Measurements from ENCODE around the gene ATP8A2. TPM values are rescaled to one million over a fixed set of nuclear protein-coding genes. Genes with fewer than 3 reads are reported as not detected.
"Not testable (repeated sequence)": the region's sequence is repeated elsewhere in the genome, so short reads cannot be mapped to it uniquely, and the experiment has no call there.

ATP8A2 gene
- total RNA-seq, 1 donor from 2014 or later: 0.05 TPM

DNA sequence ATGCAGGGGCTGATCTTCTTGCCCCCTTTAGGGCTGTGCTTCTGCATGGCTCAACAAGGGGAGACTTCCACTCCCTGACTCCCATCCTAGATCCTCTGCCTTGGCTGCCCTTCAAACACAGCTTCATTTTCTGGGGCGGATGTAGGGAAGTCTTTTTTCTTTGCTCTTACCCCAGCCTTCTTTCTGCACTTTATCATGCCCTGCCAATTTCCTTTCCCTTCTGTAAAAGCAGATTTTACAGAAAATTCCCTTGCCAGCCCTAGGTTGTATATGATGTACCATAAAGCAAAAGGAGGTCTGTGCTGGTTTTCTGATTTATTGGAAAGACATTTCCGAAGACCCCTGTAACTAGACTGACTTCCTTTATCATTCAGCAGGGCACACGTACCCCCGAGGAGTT lies 396.6 kb downstream of the ATP8A2 start:
- intact Hi-C loops (cut with DNase I): no loop called here
- DNase-seq (no peak), ATAC-seq (ENCODE audit: poor library complexity) (no peak)

DNA sequence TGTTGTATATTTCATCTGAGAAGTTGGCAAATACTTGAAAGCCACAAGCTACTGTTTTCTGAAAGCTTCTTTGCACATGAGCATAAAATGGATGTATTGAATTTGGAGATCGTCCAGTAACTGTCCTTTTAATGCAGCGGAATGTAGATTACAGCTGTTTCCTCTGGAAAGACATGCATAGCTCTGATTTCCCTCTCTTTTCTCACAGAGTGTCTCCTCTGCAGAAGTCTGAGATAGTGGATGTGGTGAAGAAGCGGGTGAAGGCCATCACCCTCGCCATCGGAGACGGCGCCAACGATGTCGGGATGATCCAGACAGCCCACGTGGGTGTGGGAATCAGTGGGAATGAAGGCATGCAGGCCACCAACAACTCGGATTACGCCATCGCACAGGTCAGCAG lies 397.1 kb downstream of the ATP8A2 start:
- ATAC-seq (ENCODE audit: poor library complexity) (no peak), DNase-seq (no peak)
- intact Hi-C loops (cut with DNase I): no loop called here

DNA sequence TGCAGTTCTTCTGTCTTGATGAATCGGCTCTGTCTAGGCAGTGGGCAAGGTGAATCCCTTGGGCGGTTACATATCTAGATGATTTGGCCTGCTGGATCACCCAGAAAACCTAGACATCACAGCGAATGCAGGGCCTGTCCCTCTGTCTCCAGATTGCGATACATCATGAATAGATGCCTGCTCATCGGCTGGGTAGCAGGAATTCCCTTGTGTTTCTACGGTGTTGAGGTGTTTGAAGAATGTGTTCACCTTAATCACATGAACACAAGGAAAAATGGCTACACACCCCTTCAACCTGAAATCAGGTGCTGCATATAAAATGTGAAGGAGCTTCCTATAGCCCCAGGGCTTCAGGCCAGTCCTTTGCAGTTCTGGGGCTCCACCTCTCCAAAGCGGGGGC lies 398.8 kb downstream of the ATP8A2 start:
- ATAC-seq (ENCODE audit: poor library complexity) (no peak), DNase-seq (no peak)
- intact Hi-C loops (cut with DNase I): no loop called here

DNA sequence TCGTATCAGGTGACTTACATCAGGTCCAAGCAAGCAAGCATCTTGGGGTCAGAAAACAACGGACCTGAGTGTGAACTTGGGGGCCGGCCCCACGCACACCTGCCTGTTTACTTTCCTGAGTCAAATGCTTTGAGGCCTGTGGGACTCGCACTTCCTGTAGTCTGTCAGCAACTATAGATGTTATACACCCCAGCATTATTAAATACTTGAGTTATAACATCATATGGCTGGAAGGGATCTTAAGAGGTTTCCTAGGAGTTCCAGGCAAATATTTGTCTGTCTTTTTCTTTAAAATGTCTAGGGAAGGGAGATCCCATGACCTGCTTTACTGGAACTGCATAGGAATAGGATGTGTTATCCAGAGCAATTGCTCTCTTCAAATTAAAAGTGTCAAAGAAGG lies 399.4 kb downstream of the ATP8A2 start:
- intact Hi-C loops (cut with DNase I): no loop called here
- ATAC-seq (ENCODE audit: poor library complexity): no peak
- DNase-seq: no peak

DNA sequence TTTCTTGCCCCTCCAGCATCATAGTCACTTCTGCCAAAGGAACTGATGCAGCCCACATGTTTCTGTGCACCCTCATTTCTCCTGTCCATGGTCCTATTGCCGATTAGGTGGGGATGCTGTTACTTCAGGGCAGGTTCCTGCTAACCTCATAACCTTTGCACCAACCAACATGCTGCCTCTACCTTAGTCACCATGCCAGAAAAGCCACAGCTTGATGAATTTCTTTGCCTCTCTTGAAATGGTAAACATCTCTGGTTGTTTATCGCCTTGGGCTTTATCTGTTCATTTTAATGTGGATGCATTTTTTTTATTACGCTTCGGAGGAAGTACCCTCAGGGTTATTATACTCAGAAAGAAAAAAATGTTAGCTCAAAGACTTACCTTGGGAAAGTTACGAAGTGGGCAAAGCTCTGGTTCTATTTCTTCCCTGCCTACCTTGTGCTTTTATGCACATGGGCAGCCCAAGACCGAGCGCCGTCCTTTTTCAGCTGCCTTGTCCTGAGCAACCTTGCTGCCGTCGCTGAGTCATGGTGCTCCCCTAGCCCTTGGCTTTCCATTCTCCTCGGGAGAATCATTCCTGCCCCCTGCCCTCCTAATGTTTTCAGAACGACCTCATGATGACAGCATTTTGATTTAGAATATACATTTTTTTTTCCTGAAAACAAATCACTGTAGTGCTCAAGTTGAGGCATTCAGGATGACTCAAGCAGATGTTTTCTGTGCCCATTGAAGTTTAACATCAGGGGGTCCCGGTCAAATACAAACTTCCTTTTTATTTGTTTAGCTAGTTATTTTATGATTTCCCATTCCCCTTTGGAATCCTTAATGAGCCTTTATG lies 400.1 kb downstream of the ATP8A2 start:
- DNase-seq (no peak), ATAC-seq (ENCODE audit: poor library complexity) (no peak)
- intact Hi-C loops (cut with DNase I): no loop called here

DNA sequence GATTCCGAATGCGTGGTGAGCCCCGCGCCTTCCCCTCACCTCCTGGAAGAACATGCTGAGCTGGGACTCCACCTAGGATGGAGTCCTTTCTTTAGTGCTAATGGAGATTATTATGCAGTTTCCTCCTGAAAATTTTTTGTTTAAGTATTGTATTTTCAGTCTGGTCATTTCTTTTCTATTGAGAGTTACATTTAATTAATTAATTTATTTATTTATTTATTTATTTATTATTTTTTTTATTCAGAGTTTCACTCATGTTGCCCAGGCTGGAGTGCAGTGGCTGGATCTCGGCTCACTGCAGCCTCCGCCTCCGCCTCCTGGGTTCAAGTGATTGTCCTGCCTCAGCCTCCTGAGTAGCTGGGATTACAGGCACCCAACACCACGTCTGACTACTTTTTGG lies 400.8 kb downstream of the ATP8A2 start:
- intact Hi-C loops (cut with DNase I); ATAC-seq (ENCODE audit: poor library complexity); DNase-seq: not testable (repeated sequence)

DNA sequence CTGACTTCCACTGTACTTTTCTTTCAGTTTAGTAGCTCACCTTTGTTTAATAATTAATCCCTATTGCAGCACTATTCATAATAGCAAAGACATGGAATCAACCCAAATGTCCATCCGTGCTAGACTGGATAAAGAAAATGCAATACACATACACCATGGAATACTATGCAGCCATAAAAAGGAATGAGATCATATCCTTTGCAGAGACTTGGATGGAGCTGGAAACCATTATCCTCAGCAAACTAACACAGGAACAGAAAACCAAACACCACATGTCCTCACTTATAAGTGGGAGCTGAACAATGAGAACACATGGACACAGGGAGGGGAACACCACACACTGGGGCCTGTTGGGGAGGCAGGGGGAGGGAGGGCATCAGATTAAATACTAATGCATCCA lies 402.3 kb downstream of the ATP8A2 start:
- intact Hi-C loops (cut with DNase I); ATAC-seq (ENCODE audit: poor library complexity); DNase-seq: not testable (repeated sequence)

DNA sequence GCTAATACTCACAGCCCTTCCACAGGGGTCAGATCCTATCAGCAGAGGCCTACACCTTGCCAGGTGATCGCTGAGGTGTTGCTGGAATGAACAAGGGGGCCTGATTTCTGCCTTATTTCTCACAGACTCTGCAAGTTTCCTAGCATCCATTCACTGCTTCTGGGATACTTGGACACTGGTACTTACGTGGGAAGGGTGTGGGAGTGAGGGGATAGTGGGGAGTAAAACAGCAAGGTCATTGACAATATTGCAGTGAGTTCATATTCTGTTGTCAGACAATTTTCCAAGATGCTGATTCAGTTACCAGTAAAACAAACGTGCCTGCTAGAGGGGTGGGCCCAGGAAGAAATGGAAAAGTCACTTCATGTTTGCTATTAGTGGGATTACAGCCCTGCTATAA lies 403.5 kb downstream of the ATP8A2 start:
- no peak for ATAC-seq (ENCODE audit: poor library complexity)
- no peak for DNase-seq
- intact Hi-C loops (cut with DNase I): no loop called here

DNA sequence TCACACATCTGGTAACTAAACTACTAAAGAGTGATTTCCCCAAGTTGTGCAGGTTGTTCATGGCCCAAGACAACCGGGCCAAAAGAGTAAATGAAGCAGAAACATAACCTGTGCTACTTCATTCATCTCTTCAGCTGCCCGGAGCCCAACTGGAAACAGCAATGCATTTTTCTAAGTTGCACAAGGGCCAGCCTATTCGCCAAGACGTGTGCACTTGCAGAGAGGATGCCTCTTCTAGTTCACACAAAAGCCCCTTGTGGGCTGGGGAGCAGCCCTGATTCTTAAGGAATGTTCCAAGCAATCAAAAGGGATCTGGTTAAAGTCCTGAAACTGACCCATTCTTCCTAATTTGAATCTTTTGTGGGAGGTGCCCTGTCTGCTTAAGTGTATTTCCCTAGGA lies 404.2 kb downstream of the ATP8A2 start:
- intact Hi-C loops (cut with DNase I): no loop called here
- ATAC-seq (ENCODE audit: poor library complexity) (no peak), DNase-seq (no peak)

DNA sequence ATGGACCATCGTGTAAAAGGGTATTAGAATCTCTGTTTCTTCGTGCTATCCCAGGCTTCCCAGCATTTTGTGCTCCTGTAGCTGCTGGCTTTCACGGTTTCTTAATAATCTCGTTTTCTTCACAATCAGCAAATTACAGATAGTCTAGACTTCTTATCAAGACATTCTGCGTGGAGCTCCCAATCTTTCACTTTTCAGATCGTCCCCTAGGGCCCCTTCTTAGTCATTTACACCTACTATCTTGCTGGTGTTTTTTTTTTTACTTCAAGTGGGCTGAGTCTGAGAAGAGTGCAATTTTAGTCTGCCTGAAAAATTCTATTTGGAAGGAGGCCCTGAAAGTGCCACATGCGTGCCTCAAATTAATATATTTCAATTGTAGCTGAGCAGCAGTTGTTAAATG lies 404.9 kb downstream of the ATP8A2 start:
- intact Hi-C loops (cut with DNase I): no loop called here
- DNase-seq (no peak), ATAC-seq (ENCODE audit: poor library complexity) (no peak)

DNA sequence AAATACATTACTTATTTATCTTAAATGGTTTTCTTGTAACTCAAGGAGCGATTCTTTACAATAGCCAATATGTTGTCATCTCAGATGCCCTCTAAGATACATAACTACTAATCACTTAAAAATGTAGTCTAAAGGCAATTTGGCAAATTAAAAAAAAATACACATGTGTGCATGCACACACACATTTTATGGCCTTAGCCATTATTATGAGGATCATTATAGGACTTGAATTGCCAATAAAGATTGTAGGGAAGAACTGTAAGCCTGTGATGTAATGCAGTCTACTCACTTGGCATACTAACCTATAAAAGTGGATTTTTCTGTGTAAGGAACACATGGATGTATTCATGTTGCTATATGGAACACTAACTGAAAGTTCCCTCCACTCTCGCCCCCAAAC lies 405.7 kb downstream of the ATP8A2 start:
- intact Hi-C loops (cut with DNase I): no loop called here
- ATAC-seq (ENCODE audit: poor library complexity): no peak

DNA sequence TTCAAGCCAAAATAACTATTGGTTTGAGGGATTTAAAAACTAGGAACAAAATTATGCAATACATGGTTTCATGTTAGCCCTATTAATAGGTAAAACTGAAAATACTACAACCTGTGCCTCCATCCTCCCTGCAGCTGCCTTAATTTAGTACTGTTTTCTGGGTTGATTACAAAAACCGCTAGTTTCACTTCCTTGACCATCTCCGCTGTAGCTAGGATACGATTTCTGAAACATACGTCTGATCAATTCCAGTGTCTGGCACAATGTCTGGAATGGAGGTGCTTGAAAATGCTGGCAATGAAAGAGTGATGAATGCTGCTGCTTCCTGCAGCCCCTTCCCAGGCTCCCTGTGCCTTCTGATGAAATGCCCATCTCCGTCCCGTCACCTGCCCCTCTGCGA lies 406.6 kb downstream of the ATP8A2 start:
- DNase-seq: no peak
- no peak for ATAC-seq (ENCODE audit: poor library complexity)
- intact Hi-C loops (cut with DNase I): no loop called here

More for the DNA sequence above, 405.7 kb downstream of the ATP8A2 start:
- no peak for DNase-seq

DNA sequence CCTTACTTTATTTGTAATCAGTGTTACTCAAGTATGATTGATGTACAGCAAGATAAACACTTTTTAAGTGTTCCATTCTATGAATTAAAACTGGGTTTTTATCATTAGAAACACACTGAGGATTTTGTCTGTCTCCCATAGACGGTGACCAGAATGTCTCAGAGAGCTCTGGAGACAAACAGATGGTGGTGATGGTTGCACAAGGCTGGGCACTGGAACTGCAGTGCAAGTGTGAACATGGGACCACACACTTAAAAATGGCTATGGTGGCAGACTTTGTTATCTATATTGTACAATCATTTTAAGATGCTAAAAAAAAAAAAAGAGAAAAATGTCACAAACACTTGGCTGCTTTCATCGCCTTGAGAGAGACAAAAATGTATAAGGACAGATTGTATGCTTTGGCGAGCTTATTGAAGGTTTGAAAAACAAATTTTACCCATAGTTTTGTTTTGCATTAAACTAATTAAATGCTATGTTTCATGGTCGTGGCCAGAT lies 407.1 kb downstream of the ATP8A2 start:
- no peak for ATAC-seq (ENCODE audit: poor library complexity)
- DNase-seq: no peak
- intact Hi-C loops (cut with DNase I): no loop called here

DNA sequence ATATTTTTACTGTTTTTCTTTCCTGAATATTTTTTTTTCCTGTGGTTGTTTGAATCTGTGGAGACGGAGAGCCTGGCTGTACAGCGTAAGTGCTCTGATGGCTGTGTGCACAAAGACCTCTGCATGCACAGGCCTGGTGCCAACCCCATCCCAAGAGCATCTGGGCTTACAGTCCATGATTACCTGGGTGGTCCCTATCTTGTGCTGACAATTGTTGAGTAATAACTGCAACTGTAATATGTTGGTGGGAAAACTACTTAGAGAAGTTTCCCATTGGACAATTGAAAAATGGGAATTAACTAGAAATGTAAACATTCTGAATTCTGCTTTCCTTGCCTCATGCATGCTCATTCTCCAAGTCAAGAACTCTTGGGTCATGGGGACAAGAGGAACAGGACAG lies 411.3 kb downstream of the ATP8A2 start:
- no peak for DNase-seq
- ATAC-seq (ENCODE audit: poor library complexity): no peak
- intact Hi-C loops (cut with DNase I): no loop called here

DNA sequence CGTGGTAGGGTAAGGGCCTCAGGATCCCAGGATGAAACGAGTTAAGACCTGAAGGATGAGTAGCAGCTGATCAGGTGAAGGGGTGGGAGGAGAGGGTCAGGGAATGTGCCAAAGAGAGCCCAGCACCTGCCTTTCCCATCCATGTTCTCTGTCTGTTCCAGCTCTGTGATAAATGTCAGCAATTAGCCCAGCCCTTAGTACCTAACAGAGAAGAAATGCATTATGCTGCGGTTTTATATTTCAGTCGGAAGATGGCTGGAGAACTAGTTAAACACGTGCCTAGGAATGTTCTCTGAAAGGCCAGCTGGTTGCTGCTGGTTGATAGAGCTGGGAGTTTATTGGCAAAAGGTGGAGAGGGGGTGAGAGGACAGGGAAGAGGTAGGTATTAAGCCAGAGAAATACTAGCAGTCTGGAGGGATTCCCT lies 411.8 kb downstream of the ATP8A2 start:
- ATAC-seq (ENCODE audit: poor library complexity): no peak
- intact Hi-C loops (cut with DNase I): no loop called here
- DNase-seq: no peak

DNA sequence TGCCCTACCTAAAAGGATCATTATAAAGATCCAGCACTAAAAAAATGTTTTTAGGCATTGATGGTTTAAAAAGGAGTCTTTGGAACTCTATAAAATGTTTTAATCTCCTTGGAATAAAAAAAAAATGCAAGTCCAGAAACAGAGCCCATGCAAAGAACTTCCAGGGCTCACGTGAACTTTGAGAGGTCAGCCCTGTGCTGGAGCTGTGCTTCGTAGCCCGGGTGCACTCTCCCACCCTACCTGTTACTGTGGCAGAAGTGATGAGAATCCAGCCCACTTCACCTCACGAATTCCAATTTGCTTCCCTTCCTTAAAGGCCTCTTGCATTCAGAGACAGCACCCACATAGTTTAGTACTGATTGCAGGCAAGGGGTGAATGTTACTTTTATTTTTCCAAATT lies 412.3 kb downstream of the ATP8A2 start:
- ATAC-seq (ENCODE audit: poor library complexity) (no peak), DNase-seq (no peak)
- intact Hi-C loops (cut with DNase I): no loop called here

DNA sequence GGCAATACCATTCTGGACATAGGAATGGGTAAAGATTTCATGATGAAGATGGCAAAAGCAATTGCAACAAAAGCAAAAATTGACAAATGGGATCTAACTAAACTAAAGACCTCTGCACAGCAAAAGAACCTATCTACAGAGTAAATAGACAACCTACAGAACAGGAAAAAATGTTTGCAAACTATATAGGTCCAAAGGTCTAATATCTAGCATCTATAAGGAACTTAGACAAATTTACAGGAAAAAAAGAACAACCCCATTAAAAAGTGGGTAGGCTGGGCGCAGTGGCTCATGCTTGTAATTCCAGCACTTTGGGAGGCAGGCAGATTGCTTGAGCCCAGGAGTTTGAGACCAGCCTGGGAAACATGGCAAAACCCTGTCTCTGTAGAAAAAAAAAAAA lies 418.4 kb downstream of the ATP8A2 start:
- ATAC-seq (ENCODE audit: poor library complexity); DNase-seq; intact Hi-C loops (cut with DNase I): not testable (repeated sequence)

DNA sequence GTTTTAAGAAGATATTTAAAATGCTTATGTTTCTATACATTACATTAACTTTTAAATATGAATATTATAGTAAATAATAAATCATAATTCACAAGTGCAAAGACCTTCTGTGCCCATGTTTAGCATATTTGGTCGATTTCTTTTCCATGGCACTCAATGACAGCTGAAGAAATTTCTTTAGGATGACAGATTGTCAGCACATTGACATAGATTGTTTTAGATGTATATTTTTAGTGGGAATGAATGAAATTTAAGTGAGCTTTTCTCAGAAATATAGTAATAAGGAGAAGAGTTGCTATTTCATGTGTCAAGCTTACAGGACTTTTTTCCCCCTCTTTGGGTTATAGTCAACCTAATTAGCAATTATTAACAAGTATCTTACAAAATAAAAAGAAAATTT lies 423.5 kb downstream of the ATP8A2 start:
- no peak for ATAC-seq (ENCODE audit: poor library complexity)
- intact Hi-C loops (cut with DNase I): no loop called here
- DNase-seq: no peak

DNA sequence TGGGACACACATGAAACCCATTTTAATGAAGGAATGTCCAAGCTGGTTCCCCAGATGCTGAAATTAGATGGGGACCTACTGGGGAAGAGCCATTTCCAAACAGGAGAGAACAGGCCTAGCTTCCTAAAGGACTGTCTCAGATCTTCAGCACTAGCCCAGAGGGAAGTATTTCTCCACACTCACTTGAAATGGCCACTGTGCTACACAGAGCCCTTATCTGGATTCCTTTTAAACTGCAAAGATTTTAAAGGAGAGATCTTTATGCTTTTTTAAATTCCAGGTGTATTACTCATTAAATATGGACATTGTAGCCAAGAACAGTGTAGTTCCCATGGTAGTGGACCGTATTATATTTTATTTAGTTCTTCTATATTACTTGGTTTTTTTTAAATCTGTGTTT lies 424.7 kb downstream of the ATP8A2 start:
- intact Hi-C loops (cut with DNase I): no loop called here
- DNase-seq (no peak), ATAC-seq (ENCODE audit: poor library complexity) (no peak)

DNA sequence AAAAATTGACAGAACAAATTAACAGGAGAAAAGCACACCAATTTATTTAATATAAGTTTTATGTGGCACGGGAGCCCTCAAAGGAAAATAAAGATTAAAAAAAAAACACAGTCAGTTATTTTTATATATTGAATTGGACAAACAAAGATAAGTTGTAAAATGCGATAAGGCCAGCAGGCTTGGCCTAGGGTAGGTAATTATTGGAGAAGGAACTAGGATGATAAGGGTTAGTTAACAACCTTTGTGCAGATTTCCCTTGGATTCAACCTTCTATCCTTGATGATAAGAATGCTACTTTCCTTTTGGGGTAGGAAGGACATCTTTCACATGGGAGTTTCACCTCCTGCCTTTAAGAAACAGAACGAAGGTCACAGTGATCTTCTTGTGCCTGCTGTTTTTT lies 427.2 kb downstream of the ATP8A2 start:
- intact Hi-C loops (cut with DNase I): no loop called here
- no peak for DNase-seq
- no peak for ATAC-seq (ENCODE audit: poor library complexity)

DNA sequence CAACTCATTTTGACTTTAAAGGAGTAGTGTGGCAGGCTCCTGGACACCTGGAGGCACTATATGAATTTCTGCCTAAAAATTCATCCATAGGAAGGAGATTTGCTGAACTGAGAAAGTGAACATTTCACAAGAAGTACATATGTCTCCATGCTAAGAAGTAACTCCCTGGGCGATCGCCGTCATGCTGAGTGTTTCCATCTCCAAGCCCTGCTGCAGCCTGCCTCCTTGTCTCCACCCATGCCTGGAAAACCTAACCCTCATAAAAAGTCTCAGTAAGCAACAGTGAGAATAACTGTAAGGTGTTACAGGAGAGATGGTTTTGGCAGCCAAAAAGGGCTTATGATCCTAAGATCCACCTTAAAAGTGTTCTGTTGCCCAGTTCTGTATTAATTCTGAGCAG lies 428.7 kb downstream of the ATP8A2 start:
- no peak for DNase-seq
- intact Hi-C loops (cut with DNase I): no loop called here
- ATAC-seq (ENCODE audit: poor library complexity): no peak

All from Right ventricle myocardium superior (tissue), 1 donor.